ENCODE measurements around the gene AGK.

The AGK gene

DNA sequence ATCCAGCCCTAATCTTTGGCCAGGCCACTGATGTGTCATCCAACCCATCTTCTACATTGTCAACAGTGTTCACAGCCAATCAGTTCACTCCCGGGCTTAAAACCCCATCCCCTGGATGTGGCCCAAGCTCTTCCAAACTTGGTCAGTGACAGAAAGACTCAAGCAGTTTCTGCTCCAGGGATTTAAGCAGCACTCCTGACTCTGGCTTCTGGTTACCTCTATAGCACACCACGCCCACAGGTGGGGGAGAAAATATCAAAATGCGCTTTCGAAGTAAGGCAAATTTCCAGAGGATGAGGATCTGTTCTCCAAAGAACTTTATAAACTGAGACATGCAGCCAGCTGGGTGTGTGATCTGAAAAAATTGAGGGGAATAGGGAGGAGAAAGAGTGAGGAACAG, 114.9 kb downstream of the AGK start:
- Histone ChIP-seq H3K36me3 (ENCODE audit: control insufficient read depth, insufficient read depth, low read length) (peaks cover 50% of the 10 kb centered on the region), H3K27ac (ENCODE audit: insufficient read depth, low read length, poor library complexity, severe bottlenecking) (no peak overlapping the region), H3K27me3 (replicated peaks; ENCODE audit: control insufficient read depth, insufficient read depth, low read length, poor library complexity, severe bottlenecking) (no peaks in the 10 kb centered on the region), H3K4me3 (ENCODE audit: insufficient read depth, low read depth, low read length, poor library complexity, severe bottlenecking) (no peak overlapping the region), H3K9me3 (ENCODE audit: control insufficient read depth, low read length) (no peaks in the 10 kb centered on the region), H3K4me1 (ENCODE audit: control insufficient read depth, insufficient read depth, low read length, poor library complexity, severe bottlenecking) (no peaks in the 10 kb centered on the region)
- DNase-seq = no peak

DNA sequence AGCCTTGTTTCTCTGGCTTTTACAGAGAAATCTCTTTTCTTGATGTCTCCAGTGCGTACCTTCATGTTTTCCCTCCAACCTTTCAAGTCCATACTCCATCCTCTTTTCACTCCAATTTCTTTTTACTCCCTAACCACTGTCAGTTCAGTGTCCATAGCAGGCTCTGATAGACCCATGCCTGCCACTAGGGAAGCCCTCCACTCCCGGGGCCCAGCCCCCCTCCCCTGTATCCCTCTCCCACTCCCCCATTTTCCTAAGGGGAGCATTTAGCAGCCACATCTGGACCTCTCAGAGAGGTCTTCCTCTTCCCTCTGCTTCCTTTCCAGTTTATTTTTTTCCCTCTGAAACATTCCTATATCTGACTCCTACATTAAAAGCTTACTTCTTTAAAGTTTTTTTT, 117.6 kb downstream of the AGK start:
- no peak overlapping the region for H3K27ac ChIP-seq (ENCODE audit: insufficient read depth, low read length, poor library complexity, severe bottlenecking)
- peaks cover 49% of the 10 kb centered on the region for H3K36me3 ChIP-seq (ENCODE audit: control insufficient read depth, insufficient read depth, low read length)
- H3K27me3 ChIP-seq (replicated peaks; ENCODE audit: control insufficient read depth, insufficient read depth, low read length, poor library complexity, severe bottlenecking) = no peaks in the 10 kb centered on the region
- H3K4me3 ChIP-seq (ENCODE audit: insufficient read depth, low read depth, low read length, poor library complexity, severe bottlenecking) = no peak overlapping the region
- no peaks in the 10 kb centered on the region for H3K9me3 ChIP-seq (ENCODE audit: control insufficient read depth, low read length)
- no peaks in the 10 kb centered on the region for H3K4me1 ChIP-seq (ENCODE audit: control insufficient read depth, insufficient read depth, low read length, poor library complexity, severe bottlenecking)
- DNase-seq = no peak

DNA sequence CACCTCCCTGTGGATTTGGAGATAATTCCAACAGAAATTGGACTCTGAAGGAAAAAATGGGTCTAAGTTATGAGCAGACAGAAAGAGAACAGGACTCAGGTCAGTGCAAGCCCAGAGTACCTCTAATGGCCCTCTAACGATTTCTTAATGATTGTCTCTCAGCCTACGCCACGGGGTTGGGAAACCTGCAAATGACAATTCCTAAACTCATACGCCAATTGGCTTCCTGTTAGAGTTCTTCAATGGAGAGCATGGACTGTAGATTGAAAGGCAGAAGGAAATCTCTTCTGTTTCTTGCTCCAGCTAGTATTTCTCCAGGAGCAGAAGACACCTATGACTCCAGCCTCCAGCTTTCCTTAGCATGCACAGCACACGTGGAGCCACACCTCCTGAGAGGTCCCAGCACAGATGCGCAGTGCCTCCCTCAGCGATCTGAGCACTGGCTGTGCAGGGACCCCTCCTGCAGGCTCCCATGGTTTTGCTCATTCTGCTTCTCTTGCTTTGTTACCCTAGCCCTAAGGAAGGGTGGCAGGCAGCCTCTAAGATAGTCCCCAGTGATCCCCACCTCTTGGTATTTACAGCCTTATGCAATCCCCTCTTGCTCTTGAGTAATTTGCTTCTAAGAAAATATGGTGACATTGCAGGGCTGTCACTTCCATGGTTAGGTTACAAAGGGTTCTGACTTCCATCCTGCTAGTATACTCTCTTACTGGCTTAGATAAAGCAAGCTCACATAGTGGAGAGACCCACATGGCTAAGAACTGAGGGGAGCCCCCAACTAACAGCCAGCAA, 120.7 kb downstream of the AGK start:
- Histone ChIP-seq H3K4me1 (ENCODE audit: control insufficient read depth, insufficient read depth, low read length, poor library complexity, severe bottlenecking) (no peaks in the 10 kb centered on the region), H3K9me3 (ENCODE audit: control insufficient read depth, low read length) (no peaks in the 10 kb centered on the region), H3K27me3 (replicated peaks; ENCODE audit: control insufficient read depth, insufficient read depth, low read length, poor library complexity, severe bottlenecking) (no peaks in the 10 kb centered on the region), H3K27ac (ENCODE audit: insufficient read depth, low read length, poor library complexity, severe bottlenecking) (no peak overlapping the region), H3K4me3 (ENCODE audit: insufficient read depth, low read depth, low read length, poor library complexity, severe bottlenecking) (no peak overlapping the region), H3K36me3 (ENCODE audit: control insufficient read depth, insufficient read depth, low read length) (peaks cover 29% of the 10 kb centered on the region)
- no peak for DNase-seq

DNA sequence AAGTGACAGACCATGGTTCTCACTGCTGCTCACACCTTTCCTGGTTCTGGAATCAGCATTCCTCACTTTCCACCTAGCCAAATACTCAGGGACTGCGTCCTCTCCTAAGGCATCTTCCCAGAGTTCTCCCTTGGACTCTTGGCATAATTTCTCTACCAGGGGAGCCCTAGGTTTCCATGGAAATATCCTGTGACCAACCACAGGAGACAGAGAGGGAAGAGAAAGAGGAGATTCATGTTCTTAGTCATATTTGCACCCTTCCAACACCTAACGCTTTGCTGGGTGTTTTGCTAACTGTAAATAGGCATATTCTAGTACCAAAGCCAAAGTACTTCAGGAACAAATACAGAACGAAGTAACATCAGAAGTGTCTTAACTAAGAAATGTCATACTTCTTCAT, 122.1 kb downstream of the AGK start:
- Histone ChIP-seq H3K36me3 (ENCODE audit: control insufficient read depth, insufficient read depth, low read length) (peaks cover 26% of the 10 kb centered on the region), H3K9me3 (ENCODE audit: control insufficient read depth, low read length) (no peaks in the 10 kb centered on the region), H3K4me1 (ENCODE audit: control insufficient read depth, insufficient read depth, low read length, poor library complexity, severe bottlenecking) (no peaks in the 10 kb centered on the region), H3K4me3 (ENCODE audit: insufficient read depth, low read depth, low read length, poor library complexity, severe bottlenecking) (no peak overlapping the region), H3K27me3 (replicated peaks; ENCODE audit: control insufficient read depth, insufficient read depth, low read length, poor library complexity, severe bottlenecking) (no peaks in the 10 kb centered on the region), H3K27ac (ENCODE audit: insufficient read depth, low read length, poor library complexity, severe bottlenecking) (no peak overlapping the region)
- DNase-seq = no peak

DNA sequence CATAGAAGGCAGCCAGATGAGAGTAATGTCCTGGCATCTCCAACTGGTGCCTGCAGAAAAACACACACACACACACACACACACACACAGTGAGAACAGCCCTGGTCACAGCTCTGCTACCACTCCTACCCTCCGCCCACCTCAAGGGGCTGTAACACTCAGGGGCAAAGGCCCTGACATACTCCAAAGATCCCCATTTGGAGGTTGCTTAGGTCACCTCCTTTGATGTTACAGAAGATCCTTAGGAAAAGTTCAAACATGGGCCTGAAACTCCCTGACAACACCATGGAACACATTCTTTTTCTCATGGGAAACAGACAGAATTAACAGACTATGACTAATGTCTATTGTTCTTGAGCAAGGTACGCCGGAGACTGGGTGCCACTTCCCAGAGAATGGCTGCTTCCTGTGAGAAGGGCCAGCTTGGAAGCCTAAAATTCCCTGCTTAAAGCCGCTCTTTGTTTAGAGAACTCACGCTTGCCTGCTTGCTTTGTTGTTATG, 123.0 kb downstream of the AGK start:
- H3K4me1 ChIP-seq (ENCODE audit: control insufficient read depth, insufficient read depth, low read length, poor library complexity, severe bottlenecking) = no peaks in the 10 kb centered on the region
- H3K4me3 ChIP-seq (ENCODE audit: insufficient read depth, low read depth, low read length, poor library complexity, severe bottlenecking) = no peak overlapping the region
- no peak for DNase-seq
- H3K27ac ChIP-seq (ENCODE audit: insufficient read depth, low read length, poor library complexity, severe bottlenecking) = no peak overlapping the region
- no peaks in the 10 kb centered on the region for H3K27me3 ChIP-seq (replicated peaks; ENCODE audit: control insufficient read depth, insufficient read depth, low read length, poor library complexity, severe bottlenecking)
- H3K36me3 ChIP-seq (ENCODE audit: control insufficient read depth, insufficient read depth, low read length) = peaks cover 26% of the 10 kb centered on the region
- H3K9me3 ChIP-seq (ENCODE audit: control insufficient read depth, low read length) = no peaks in the 10 kb centered on the region

DNA sequence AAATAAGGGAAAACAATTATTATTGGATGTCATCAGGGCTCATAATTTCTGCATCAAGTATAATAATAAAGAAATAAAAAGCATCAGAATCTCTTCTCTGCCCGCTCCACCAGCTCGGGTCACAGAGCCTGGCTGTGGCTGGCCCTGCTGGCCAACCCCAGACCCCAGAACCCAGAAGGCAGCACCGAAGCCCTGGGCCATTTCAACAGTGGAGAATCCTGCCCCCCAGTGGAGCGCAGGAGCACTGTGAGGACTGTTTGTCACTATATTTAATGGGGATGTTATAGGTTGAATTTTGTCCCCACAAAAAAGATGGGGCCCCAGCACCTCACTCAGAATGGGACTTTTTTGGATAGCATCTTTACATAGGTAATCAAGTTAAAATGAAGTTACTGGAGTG, 123.5 kb downstream of the AGK start:
- Histone ChIP-seq H3K4me1 (ENCODE audit: control insufficient read depth, insufficient read depth, low read length, poor library complexity, severe bottlenecking) (no peaks in the 10 kb centered on the region), H3K27me3 (replicated peaks; ENCODE audit: control insufficient read depth, insufficient read depth, low read length, poor library complexity, severe bottlenecking) (no peaks in the 10 kb centered on the region), H3K27ac (ENCODE audit: insufficient read depth, low read length, poor library complexity, severe bottlenecking) (no peak overlapping the region), H3K36me3 (ENCODE audit: control insufficient read depth, insufficient read depth, low read length) (peaks cover 26% of the 10 kb centered on the region), H3K9me3 (ENCODE audit: control insufficient read depth, low read length) (no peaks in the 10 kb centered on the region), H3K4me3 (ENCODE audit: insufficient read depth, low read depth, low read length, poor library complexity, severe bottlenecking) (no peak overlapping the region)
- no peak for DNase-seq

DNA sequence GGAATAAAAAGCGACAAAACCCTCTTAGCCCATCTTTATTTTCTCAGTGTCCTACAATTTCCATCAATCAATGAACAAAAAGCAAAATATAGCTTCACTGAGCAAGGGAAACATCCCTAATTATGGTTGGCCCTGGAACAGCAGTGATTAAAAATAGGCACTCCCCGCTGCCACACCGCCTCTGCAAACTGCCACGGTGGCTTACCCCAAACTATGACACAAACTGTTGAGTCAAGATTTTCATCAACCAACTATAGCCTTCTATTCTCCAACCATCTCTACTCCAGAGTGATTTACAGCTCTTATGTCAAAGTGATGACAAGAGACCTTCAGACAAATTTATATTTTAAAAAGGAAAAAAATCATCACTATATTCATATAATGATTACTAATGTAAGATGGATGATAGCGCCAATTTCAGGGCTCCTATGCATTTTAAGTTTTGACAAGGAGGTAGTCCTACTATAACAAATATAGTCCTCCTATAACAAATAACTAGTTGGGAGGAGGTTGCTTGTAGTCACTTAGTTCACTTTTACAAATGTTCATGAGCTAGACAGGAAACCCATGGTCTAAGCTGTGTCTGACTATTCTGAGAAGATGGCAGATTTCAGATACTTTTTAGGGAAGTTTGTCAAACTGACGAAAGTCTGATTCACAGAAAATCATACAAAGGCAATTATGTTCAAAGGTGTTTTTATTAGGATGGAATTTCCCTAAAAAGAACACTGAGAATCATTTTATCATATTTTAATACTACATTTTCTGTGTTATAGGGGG, 124.4 kb downstream of the AGK start:
- Histone ChIP-seq H3K9me3 (ENCODE audit: control insufficient read depth, low read length) (no peaks in the 10 kb centered on the region), H3K27me3 (replicated peaks; ENCODE audit: control insufficient read depth, insufficient read depth, low read length, poor library complexity, severe bottlenecking) (no peaks in the 10 kb centered on the region), H3K36me3 (ENCODE audit: control insufficient read depth, insufficient read depth, low read length) (peaks cover 22% of the 10 kb centered on the region), H3K4me3 (ENCODE audit: insufficient read depth, low read depth, low read length, poor library complexity, severe bottlenecking) (no peak overlapping the region), H3K27ac (ENCODE audit: insufficient read depth, low read length, poor library complexity, severe bottlenecking) (no peak overlapping the region), H3K4me1 (ENCODE audit: control insufficient read depth, insufficient read depth, low read length, poor library complexity, severe bottlenecking) (no peaks in the 10 kb centered on the region)
- DNase-seq = no peak

DNA sequence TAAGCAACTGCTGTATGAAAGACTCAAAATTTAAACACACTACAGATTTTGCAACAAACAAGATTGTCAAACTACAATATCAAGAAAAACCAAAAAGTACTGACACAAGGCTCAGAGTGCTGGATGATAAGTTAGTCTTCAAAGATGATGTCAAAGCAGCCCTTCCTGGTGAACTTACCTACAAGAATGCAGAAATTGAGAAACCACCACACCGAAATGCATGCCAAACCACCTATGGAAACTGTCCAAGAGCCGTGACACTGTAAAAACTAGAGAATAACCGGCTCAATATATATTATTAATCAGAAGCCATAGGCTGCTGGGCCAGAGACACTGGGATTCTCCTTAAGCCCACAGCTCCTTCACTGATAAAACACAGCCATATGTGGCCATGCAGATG, 125.4 kb downstream of the AGK start:
- Histone ChIP-seq H3K27ac (ENCODE audit: insufficient read depth, low read length, poor library complexity, severe bottlenecking) (no peak overlapping the region), H3K9me3 (ENCODE audit: control insufficient read depth, low read length) (no peaks in the 10 kb centered on the region), H3K27me3 (replicated peaks; ENCODE audit: control insufficient read depth, insufficient read depth, low read length, poor library complexity, severe bottlenecking) (no peaks in the 10 kb centered on the region), H3K4me1 (ENCODE audit: control insufficient read depth, insufficient read depth, low read length, poor library complexity, severe bottlenecking) (no peaks in the 10 kb centered on the region), H3K36me3 (ENCODE audit: control insufficient read depth, insufficient read depth, low read length) (peaks cover 16% of the 10 kb centered on the region), H3K4me3 (ENCODE audit: insufficient read depth, low read depth, low read length, poor library complexity, severe bottlenecking) (no peak overlapping the region)
- DNase-seq = no peak

DNA sequence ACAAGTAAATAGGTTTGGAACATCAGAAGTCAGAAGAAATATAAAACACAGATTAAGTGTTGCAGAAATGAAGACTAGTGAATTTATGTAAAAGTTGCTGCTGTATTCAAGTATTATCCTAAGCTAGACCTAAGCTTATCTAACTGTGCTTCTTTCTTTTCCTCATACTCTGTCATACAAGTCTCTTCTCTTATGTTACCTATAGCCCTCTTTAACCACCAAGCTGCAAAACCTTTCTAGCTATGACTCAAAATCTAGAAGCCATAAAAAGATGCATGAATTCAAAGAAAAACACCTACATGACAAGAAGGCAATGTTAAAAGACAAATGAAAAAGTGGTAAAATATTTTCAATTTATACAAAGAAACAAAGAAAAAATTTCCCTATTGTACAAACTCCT, 127.8 kb downstream of the AGK start:
- Histone ChIP-seq H3K4me3 (ENCODE audit: insufficient read depth, low read depth, low read length, poor library complexity, severe bottlenecking) (no peak overlapping the region), H3K36me3 (ENCODE audit: control insufficient read depth, insufficient read depth, low read length) (peaks cover 16% of the 10 kb centered on the region), H3K27ac (ENCODE audit: insufficient read depth, low read length, poor library complexity, severe bottlenecking) (no peak overlapping the region), H3K27me3 (replicated peaks; ENCODE audit: control insufficient read depth, insufficient read depth, low read length, poor library complexity, severe bottlenecking) (no peaks in the 10 kb centered on the region), H3K9me3 (ENCODE audit: control insufficient read depth, low read length) (no peaks in the 10 kb centered on the region), H3K4me1 (ENCODE audit: control insufficient read depth, insufficient read depth, low read length, poor library complexity, severe bottlenecking) (no peaks in the 10 kb centered on the region)
- no peak for DNase-seq

All from effector memory CD4-positive, alpha-beta T cell (primary cell).